ENCODE results near the gene CTNNA1. TPM values are rescaled to one million over a fixed set of nuclear protein-coding genes. Genes with fewer than 3 reads are reported as not detected.
A peak's percentile ranks its signal among the peaks of the same experiment; 100 is the strongest.

The CTNNA1 gene
- total RNA-seq, 1 donor from 2014 or later: 282 TPM

- peaks cover 28% of the 10 kb centered on the region for H3K27me3 Mint-ChIP-seq (ENCODE audit: low read depth)
- peaks cover 71% of the 10 kb centered on the region for H3K4me1 Mint-ChIP-seq
- H3K36me3 Mint-ChIP-seq (ENCODE audit: low read depth): no peaks in the 10 kb centered on the region
- H3K27ac Mint-ChIP-seq (ENCODE audit: unreplicated experiment): peak overlapping the region; percentile 35
- H3K9me3 Mint-ChIP-seq: no peaks in the 10 kb centered on the region
- no peak overlapping the region for H3K4me3 Mint-ChIP-seq
- no peak for DNase-seq (ENCODE audit: low read depth, low spot score)
- TF ChIP-seq CTCF (conservative IDR thresholded peaks at IDR 0.05): no peak
Observed at GRCh38 chr5:138965626-138966025, 212.4 kb downstream of the CTNNA1 start.

GRCh38 chr5:138966236-138966985 is 213.2 kb downstream of the CTNNA1 start:
- Mint-ChIP-seq H3K27ac (ENCODE audit: unreplicated experiment) (no peak overlapping the region), H3K4me1 (peaks cover 63% of the 10 kb centered on the region)

GRCh38 chr5:138967791-138968448 is 214.7 kb downstream of the CTNNA1 start:
- no peak for DNase-seq (ENCODE audit: low read depth, low spot score)
- no peak overlapping the region for H3K4me3 Mint-ChIP-seq
- H3K36me3 Mint-ChIP-seq (ENCODE audit: low read depth): no peaks in the 10 kb centered on the region
- peaks cover 52% of the 10 kb centered on the region for H3K4me1 Mint-ChIP-seq
- H3K27ac Mint-ChIP-seq (ENCODE audit: unreplicated experiment): no peak overlapping the region
- no peaks in the 10 kb centered on the region for H3K9me3 Mint-ChIP-seq
- TF ChIP-seq CTCF (conservative IDR thresholded peaks at IDR 0.05): no peak
- H3K27me3 Mint-ChIP-seq (ENCODE audit: low read depth): peaks cover 18% of the 10 kb centered on the region

More at GRCh38 chr5:138966236-138966985, 213.2 kb downstream of the CTNNA1 start:
- Mint-ChIP-seq H3K4me3 (no peak overlapping the region), H3K9me3 (no peaks in the 10 kb centered on the region), H3K36me3 (ENCODE audit: low read depth) (no peaks in the 10 kb centered on the region), H3K27me3 (ENCODE audit: low read depth) (peaks cover 21% of the 10 kb centered on the region)
- DNase-seq (ENCODE audit: low read depth, low spot score): no peak
- TF ChIP-seq CTCF (conservative IDR thresholded peaks at IDR 0.05): no peak

DNA sequence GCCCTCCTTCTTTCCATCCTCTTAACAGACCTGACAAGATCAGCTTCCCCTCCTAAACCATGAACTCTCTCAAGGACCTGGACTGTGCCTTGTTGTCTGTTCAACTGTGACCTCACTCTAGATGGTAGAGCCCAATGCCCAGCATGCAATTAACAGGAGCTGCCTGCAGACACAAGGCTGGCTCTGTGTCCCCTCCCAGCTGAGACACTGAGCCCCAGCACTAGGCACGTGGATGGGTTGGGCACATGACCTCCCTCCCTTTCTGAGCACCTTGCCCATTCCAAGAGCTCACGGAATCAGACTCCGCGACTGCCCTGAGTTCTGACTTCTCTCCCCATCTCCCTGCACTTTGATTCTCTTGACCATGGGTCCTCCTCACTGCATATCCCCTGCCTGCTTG is 215.4 kb downstream of the CTNNA1 start:
- peaks cover 18% of the 10 kb centered on the region for H3K27me3 Mint-ChIP-seq (ENCODE audit: low read depth)
- H3K27ac Mint-ChIP-seq (ENCODE audit: unreplicated experiment): no peak overlapping the region
- no peak for TF ChIP-seq CTCF (conservative IDR thresholded peaks at IDR 0.05)
- H3K36me3 Mint-ChIP-seq (ENCODE audit: low read depth): no peaks in the 10 kb centered on the region
- no peak overlapping the region for H3K4me3 Mint-ChIP-seq
- no peaks in the 10 kb centered on the region for H3K9me3 Mint-ChIP-seq
- no peak for DNase-seq (ENCODE audit: low read depth, low spot score)
- peaks cover 47% of the 10 kb centered on the region for H3K4me1 Mint-ChIP-seq

GRCh38 chr5:138969323-138970002 is 216.2 kb downstream of the CTNNA1 start:
- Mint-ChIP-seq H3K27ac (ENCODE audit: unreplicated experiment) (peak overlapping the region; percentile 80), H3K27me3 (ENCODE audit: low read depth) (peaks cover 16% of the 10 kb centered on the region), H3K9me3 (no peaks in the 10 kb centered on the region), H3K4me3 (no peak overlapping the region), H3K36me3 (ENCODE audit: low read depth) (no peaks in the 10 kb centered on the region), H3K4me1 (peaks cover 47% of the 10 kb centered on the region)
- no peak for DNase-seq (ENCODE audit: low read depth, low spot score)
- no peak for TF ChIP-seq CTCF (conservative IDR thresholded peaks at IDR 0.05)
